GM19372 (cell line): ENCODE measurements around the gene YTHDC2.

Experiments
- ATAC-seq: cut with Tn5 transposase; IDR thresholded peaks from one replicate; pipeline ENCODE4 v1.9.1; 2021; ENCODE audit warnings: mild to moderate bottlenecking, low read depth, moderate library complexity; ENCODE audit not compliant: unreplicated experiment

The YTHDC2 gene

GRCh38 chr5:113518884-113519283, 5.4 kb downstream of the YTHDC2 start:
- ATAC-seq = no peak

GRCh38 chr5:113519412-113519811, 5.9 kb downstream of the YTHDC2 start:
- ATAC-seq = no peak

- peak; percentile 49 for ATAC-seq
Measured at GRCh38 chr5:113520429-113520828, 6.9 kb downstream of the YTHDC2 start.

GRCh38 chr5:113520899-113521298, 7.4 kb downstream of the YTHDC2 start:
- no peak for ATAC-seq

- ATAC-seq = no peak
Measured at GRCh38 chr5:113523168-113523567, 9.7 kb downstream of the YTHDC2 start.

GRCh38 chr5:113524927-113525326, 11.4 kb downstream of the YTHDC2 start:
- peak; percentile 67 for ATAC-seq

- ATAC-seq = no peak
Measured at GRCh38 chr5:113526421-113526820, 12.9 kb downstream of the YTHDC2 start.

- no peak for ATAC-seq
Measured at GRCh38 chr5:113527746-113528145, 14.3 kb downstream of the YTHDC2 start.

- no peak for ATAC-seq
Measured at GRCh38 chr5:113531481-113532159, 18.1 kb downstream of the YTHDC2 start.

- no peak for ATAC-seq
Measured at GRCh38 chr5:113538313-113538712, 24.8 kb downstream of the YTHDC2 start.

- no peak for ATAC-seq
Measured at GRCh38 chr5:113546703-113547183, 33.2 kb downstream of the YTHDC2 start.

GRCh38 chr5:113548396-113548795, 34.9 kb downstream of the YTHDC2 start:
- no peak for ATAC-seq

GRCh38 chr5:113552137-113552536, 38.6 kb downstream of the YTHDC2 start:
- no peak for ATAC-seq

GRCh38 chr5:113552620-113553019, 39.1 kb downstream of the YTHDC2 start:
- ATAC-seq = no peak

- no peak for ATAC-seq
Measured at GRCh38 chr5:113562828-113563400, 49.4 kb downstream of the YTHDC2 start.

- ATAC-seq = no peak
Measured at GRCh38 chr5:113569396-113569795, 55.9 kb downstream of the YTHDC2 start.

- ATAC-seq = no peak
Measured at GRCh38 chr5:113572716-113573115, 59.2 kb downstream of the YTHDC2 start.

GRCh38 chr5:113574417-113574816, 60.9 kb downstream of the YTHDC2 start:
- ATAC-seq = no peak

- ATAC-seq = no peak
Measured at GRCh38 chr5:113575074-113575473, 61.6 kb downstream of the YTHDC2 start.

- no peak for ATAC-seq
Measured at GRCh38 chr5:113578091-113578490, 64.6 kb downstream of the YTHDC2 start.

- ATAC-seq = no peak
Measured at GRCh38 chr5:113581388-113581787, 67.9 kb downstream of the YTHDC2 start.

- ATAC-seq = no peak
Measured at GRCh38 chr5:113598150-113598549, 84.7 kb downstream of the YTHDC2 start.
